OCI-LY3 (cell line): Measurements from ENCODE around the gene TMEM151A.
A peak's percentile ranks its signal among the peaks of the same experiment; 100 is the strongest.

Experiments
- H2AFZ ChIP-seq: fragments of 200-600, 300-600 bp; shearing (Covaris generic); 2 replicates; pipeline ENCODE4 v1.6.0; 2014; ENCODE audit warnings: antibody characterized with exemption, low read depth, low read length
- H3K27ac ChIP-seq: fragments of 200-600, 300-600 bp; sonication (generic); 2 replicates; pipeline ENCODE4 v1.5.1; 2014; ENCODE audit warnings: mild to moderate bottlenecking, low read length, moderate library complexity, mixed read lengths
- H3K27me3 ChIP-seq: fragments of 200-600, 300-600 bp; sonication (generic); 2 replicates; pipeline ENCODE4 v1.6.1; 2014; ENCODE audit warnings: low read depth, low read length, mixed read lengths
- H3K36me3 ChIP-seq: fragments of 200-600, 300-600 bp; sonication (generic); replicated peaks from 2 replicates; pipeline ENCODE3; 2014; ENCODE audit warnings: low read depth, low read length, mixed read lengths
- H3K4me1 ChIP-seq: fragments of 300-600, 200-600 bp; sonication (generic); 2 replicates; pipeline ENCODE4 v1.6.1; 2014; ENCODE audit warnings: low read length, mixed read lengths
- H3K4me2 ChIP-seq: fragments of 200-600, 300-600 bp; sonication (generic); 2 replicates; pipeline ENCODE4 v1.6.1; 2014; ENCODE audit warnings: low read length, mixed read lengths
- H3K4me3 ChIP-seq: fragments of 300-600, 200-600 bp; sonication (generic); 2 replicates; pipeline ENCODE4 v1.5.1; 2014; ENCODE audit warnings: antibody characterized with exemption, mild to moderate bottlenecking, low read length, moderate library complexity
- H3K79me2 ChIP-seq: fragments of 300-600, 200-600 bp; shearing (Covaris generic); 2 replicates; pipeline ENCODE4 v1.6.1; 2014; ENCODE audit warnings: mild to moderate bottlenecking, low read length, mixed read lengths
- H3K9ac ChIP-seq: fragments of 300-600, 200-600 bp; shearing (Covaris generic); 2 replicates; pipeline ENCODE4 v1.6.0; 2014; ENCODE audit warnings: mild to moderate bottlenecking, low read length, moderate library complexity
- H3K9me3 ChIP-seq: fragments of 200-600, 300-600 bp; shearing (Covaris generic); 2 replicates; pipeline ENCODE4 v1.6.1; 2014; ENCODE audit warnings: low read length, mixed read lengths; ENCODE audit not compliant: insufficient read depth
- H4K20me1 ChIP-seq: fragments of 200-600, 300-600 bp; sonication (generic); 2 replicates; pipeline ENCODE4 v1.6.1; 2016; ENCODE audit warnings: low read length, mixed read lengths; ENCODE audit not compliant: insufficient read depth
- EZH2phosphoT487 ChIP-seq: fragments of 200-600 bp; shearing (Covaris generic); IDR thresholded peaks from 2 replicates; pipeline ENCODE4 v1.6.1; 2018; ENCODE audit warnings: antibody characterized with exemption, mixed run types, low read depth
- TF ChIP-seq, protein P1 (sequence below): fragments of 200-600, 300-600 bp; sonication (generic); IDR thresholded peaks from 2 replicates; pipeline ENCODE4 v1.5.1; 2014; ENCODE audit warnings: antibody characterized with exemption, low read length, low read depth

Gene TMEM151A

DNA sequence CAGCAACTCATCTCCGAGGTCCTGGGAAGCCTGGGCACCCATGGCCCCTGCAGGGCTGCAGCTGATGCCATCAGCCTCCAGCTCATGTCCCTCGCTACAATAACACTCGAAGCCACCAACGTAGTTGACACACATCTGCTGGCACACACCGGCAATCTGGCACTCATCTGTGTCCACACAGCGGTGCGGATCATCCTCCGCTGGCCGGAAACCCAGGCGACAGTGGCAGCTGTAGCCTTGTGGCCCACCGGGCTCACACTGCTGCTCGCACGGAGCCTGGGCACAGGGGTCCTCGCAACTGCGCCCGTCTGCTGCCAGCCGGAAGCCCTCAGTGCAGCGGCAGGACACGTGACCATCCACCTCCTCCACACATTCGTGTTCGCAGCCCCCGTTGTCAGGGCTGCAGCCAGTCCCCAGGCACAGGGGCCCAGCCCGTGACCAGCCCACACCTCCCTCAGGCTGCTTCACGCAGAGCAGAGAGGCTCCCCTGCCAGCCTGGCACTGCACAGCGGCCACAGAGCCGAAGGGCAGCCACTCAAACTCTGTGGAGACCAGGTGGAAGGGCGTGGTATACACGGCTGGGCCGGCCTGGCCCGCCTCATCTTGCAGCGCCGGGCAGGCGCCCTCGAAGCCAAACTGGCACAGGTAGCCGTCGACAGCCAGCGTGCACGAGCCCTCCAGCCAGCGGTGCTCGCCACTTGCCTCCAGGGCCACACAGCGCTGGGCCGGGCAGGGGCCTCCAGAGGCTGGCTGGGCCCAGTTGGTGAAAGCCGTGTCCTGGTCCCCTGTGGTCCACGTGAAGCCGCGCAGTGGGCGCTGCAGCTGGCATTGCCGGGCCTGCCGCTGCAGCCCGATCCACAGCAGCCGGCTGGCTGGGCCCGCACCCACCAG, 24.5 kb downstream of the TMEM151A start:
- Histone ChIP-seq H3K4me1 (peaks cover 21% of the 10 kb centered on the region), H3K27ac (no peak overlapping the region), H3K4me2 (no peak overlapping the region), H3K4me3 (no peak overlapping the region), H3K36me3 (no peaks in the 10 kb centered on the region), H3K9ac (no peak overlapping the region), H3K9me3 (no peaks in the 10 kb centered on the region), H3K79me2 (no peaks in the 10 kb centered on the region), H3K27me3 (no peaks in the 10 kb centered on the region; the same call in 1 of the 2 replicates), H4K20me1 (no peaks in the 10 kb centered on the region), H2AFZ (no peak overlapping the region)
- no peak for TF ChIP-seq EZH2phosphoT487
- TF ChIP-seq, protein P1, sequence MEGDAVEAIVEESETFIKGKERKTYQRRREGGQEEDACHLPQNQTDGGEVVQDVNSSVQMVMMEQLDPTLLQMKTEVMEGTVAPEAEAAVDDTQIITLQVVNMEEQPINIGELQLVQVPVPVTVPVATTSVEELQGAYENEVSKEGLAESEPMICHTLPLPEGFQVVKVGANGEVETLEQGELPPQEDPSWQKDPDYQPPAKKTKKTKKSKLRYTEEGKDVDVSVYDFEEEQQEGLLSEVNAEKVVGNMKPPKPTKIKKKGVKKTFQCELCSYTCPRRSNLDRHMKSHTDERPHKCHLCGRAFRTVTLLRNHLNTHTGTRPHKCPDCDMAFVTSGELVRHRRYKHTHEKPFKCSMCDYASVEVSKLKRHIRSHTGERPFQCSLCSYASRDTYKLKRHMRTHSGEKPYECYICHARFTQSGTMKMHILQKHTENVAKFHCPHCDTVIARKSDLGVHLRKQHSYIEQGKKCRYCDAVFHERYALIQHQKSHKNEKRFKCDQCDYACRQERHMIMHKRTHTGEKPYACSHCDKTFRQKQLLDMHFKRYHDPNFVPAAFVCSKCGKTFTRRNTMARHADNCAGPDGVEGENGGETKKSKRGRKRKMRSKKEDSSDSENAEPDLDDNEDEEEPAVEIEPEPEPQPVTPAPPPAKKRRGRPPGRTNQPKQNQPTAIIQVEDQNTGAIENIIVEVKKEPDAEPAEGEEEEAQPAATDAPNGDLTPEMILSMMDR = no peak

DNA sequence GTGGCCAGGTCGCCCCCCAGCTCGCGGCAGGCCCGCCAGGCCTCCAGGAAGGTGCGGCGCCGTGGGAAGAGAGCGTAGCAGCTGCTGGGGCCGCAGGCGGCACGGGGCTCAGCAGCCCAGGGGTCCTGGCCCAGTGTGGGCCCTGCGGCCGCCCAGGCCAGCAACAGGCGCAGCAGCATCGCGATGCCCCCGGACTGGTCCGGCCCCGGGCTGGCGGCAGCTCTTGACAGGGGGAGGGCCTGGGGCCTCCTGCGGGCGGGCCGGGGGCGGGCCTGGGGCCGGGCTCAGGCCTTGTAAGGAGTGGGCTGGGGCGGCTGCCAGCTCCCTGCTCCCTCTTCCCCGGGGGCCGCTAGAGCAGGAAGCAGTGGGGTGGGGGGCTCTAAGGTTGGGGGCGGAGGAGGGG, 25.2 kb downstream of the TMEM151A start, which contains the start of gene CD248:
CD248 (minus strand) TSS at position 196 of the 403 bp plus-strand sequence; CDS start at position 179, 17 bp downstream.
- peak within 1 kb of the TSS; percentile 66 for H3K27ac ChIP-seq
- H3K4me2 ChIP-seq = peak within 1 kb of the TSS; percentile 72
- H3K36me3 ChIP-seq = no peaks in the 10 kb centered on the region
- H2AFZ ChIP-seq = peak within 1 kb of the TSS; percentile 72
- no peaks in the 10 kb centered on the region for H3K79me2 ChIP-seq
- H3K4me3 ChIP-seq = peak within 1 kb of the TSS; percentile 58
- peak within 1 kb of the TSS; percentile 63 for H3K9ac ChIP-seq
- no peaks in the 10 kb centered on the region; the same call in 1 of the 2 replicates for H3K27me3 ChIP-seq
- H4K20me1 ChIP-seq = no peaks in the 10 kb centered on the region
- TF ChIP-seq, protein P1 = no peak
- TF ChIP-seq EZH2phosphoT487 = no peak
- peaks cover 21% of the 10 kb centered on the region for H3K4me1 ChIP-seq
- H3K9me3 ChIP-seq = no peaks in the 10 kb centered on the region

DNA sequence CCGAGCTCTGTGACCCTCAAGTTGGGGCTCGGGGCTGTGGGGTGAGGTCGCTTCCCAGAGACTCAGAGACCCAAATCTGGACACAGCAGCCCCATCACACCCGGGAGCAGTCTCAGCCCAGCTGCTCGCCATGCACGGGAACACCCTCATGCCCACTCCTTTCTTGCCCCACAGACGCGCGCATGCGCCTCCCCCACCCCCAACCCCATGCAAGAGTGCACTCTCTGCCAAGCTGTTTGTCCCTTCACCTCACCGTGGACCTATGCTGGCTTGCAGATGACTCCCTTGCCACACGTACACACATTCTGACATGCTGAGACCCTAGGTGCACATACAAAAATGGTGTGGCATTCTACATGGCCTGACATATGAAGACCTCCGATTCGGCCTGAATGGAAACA, 25.6 kb downstream of the TMEM151A start:
- no peaks in the 10 kb centered on the region for H3K27me3 ChIP-seq
- H3K9me3 ChIP-seq = no peaks in the 10 kb centered on the region
- no peak for TF ChIP-seq EZH2phosphoT487
- TF ChIP-seq, protein P1 = no peak
- H3K36me3 ChIP-seq = no peaks in the 10 kb centered on the region
- peak overlapping the region; percentile 66 for H3K27ac ChIP-seq
- peak overlapping the region; percentile 58 for H3K4me3 ChIP-seq
- peak overlapping the region; percentile 72 for H2AFZ ChIP-seq
- H3K4me2 ChIP-seq = peak overlapping the region; percentile 72
- H4K20me1 ChIP-seq = no peaks in the 10 kb centered on the region
- peaks cover 22% of the 10 kb centered on the region for H3K4me1 ChIP-seq
- H3K9ac ChIP-seq = peak overlapping the region; percentile 63
- H3K79me2 ChIP-seq = no peaks in the 10 kb centered on the region

DNA sequence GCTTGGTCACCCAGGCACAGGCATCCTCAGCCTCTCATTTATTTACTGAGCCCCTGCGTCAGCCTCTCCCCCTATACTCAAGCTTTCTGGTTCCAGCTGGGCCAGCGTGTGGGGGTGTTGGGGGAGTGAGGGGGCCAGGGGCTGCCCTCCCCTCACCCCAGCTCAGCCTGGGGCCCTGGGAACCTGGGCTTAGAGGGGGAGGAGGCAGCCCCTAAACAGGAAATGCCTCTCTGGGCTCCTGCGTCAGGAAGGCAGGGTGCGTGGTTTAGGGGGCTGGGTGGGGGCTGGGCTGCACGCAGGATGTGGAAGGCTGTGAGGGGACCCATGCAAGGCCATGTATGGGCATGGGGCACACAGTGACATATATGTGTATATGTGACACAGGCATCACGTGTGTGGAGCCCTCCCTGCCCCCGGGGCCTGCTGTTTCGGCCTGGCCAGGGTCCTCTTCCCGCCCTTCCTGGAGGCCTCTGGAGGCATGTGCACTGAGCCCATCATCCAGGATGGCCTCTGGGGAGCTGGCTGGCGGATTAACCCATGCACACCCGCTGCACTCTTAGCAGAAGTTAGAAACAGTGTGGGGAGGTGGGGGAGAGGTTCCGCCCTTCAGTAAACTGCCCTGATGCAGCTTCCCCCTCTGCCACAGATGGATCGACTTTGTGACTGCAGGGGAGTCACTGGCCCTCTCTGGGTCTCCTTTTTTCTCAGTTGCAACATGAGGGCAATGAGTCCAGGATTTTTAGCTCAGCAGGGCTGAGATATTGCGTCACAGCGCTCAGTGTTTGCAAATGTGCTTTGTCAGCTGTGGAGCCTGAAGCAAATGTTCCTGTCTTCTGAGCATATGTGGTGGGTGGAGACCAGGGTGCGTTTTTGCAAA, 26.3 kb downstream of the TMEM151A start:
- Histone ChIP-seq H3K9ac (peak overlapping the region; percentile 63), H3K27ac (peak overlapping the region; percentile 66), H4K20me1 (no peaks in the 10 kb centered on the region), H3K9me3 (no peaks in the 10 kb centered on the region), H3K4me1 (peaks cover 23% of the 10 kb centered on the region), H3K27me3 (no peaks in the 10 kb centered on the region), H3K4me2 (peak overlapping the region; percentile 72), H3K36me3 (no peaks in the 10 kb centered on the region), H3K79me2 (no peaks in the 10 kb centered on the region), H3K4me3 (peak overlapping the region; percentile 58), H2AFZ (peak overlapping the region; percentile 72)
- TF ChIP-seq EZH2phosphoT487 = no peak
- TF ChIP-seq, protein P1 = no peak
